Fibroblast of pulmonary artery (primary cell): ENCODE measurements around the gene GTF2H3.

ENCODE experiments used
- DNase-seq: peaks from one replicate; pipeline ENCODE4 v3.0.0-alpha.2; 2010; ENCODE audit warnings: low read depth
- H3K4me3 ChIP-seq: replicated peaks from 2 replicates; pipeline ENCODE4 v1.5.1; 2011; ENCODE audit warnings: low read depth, mild to moderate bottlenecking, control low read depth, low read length, moderate library complexity
- TF ChIP-seq, protein P1 (sequence below): IDR thresholded peaks from 2 replicates; pipeline ENCODE4 v1.5.1; 2011; ENCODE audit warnings: mild to moderate bottlenecking, control low read depth, low read length, inconsistent platforms; ENCODE audit errors: missing control alignments

GTF2H3 gene

DNA sequence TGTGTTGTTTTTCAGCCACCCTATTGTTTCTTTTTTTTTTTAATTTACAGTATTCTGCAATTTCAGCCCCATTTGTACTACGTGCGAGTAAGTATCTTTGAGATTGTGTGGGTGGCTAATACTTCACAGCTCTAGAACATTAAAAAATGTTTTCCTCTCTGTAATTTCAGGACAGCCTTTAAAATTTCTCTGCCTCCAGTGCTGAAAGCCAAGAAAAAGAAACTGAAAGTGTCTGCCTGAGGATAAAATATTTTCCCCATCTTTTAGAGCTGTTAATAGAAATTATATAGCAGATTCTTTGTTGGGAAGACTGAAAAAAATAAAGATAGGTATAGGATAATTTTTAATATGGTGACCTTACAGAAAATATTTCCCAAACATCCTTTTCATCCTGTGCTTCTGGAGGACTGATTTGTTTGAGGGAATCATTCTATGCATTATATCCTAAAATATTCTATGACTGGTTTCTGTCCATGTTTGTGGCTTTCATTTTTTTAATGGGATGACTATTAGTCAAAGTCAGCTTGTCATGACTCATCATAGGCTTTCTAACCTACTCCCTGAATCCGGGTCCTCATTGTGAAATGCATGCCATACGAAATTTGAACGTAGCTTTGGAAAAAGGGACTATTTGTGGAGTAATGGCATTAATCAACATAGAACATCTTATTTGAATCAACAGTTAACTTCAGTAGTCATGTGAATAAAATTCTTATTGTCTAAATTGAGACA is 26.5 kb downstream of the GTF2H3 start:
- DNase-seq: peak; percentile 90
- H3K4me3 ChIP-seq: no peak overlapping the region
- TF ChIP-seq, protein P1, sequence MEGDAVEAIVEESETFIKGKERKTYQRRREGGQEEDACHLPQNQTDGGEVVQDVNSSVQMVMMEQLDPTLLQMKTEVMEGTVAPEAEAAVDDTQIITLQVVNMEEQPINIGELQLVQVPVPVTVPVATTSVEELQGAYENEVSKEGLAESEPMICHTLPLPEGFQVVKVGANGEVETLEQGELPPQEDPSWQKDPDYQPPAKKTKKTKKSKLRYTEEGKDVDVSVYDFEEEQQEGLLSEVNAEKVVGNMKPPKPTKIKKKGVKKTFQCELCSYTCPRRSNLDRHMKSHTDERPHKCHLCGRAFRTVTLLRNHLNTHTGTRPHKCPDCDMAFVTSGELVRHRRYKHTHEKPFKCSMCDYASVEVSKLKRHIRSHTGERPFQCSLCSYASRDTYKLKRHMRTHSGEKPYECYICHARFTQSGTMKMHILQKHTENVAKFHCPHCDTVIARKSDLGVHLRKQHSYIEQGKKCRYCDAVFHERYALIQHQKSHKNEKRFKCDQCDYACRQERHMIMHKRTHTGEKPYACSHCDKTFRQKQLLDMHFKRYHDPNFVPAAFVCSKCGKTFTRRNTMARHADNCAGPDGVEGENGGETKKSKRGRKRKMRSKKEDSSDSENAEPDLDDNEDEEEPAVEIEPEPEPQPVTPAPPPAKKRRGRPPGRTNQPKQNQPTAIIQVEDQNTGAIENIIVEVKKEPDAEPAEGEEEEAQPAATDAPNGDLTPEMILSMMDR: no peak

DNA sequence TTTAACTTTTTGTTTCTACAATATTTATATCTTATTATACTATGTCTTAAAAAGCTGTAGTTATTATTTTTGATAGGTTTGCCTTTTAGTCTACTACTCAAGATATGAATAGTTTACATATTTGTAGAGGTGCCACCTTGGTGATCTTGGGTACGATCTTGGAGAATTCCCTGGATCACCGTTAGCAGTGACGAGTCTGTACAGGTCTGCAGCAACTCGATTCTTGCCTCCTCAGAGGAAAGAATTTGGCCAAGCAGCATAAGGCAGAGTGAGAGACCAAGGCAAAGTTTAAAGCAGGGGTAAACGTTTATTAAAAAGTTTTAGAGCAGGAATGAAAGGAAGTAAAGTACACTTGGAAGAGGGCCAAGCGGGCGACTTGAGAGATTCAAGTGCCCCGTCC is 34.1 kb downstream of the GTF2H3 start:
- no peak for DNase-seq
- TF ChIP-seq, protein P1: no peak
- H3K4me3 ChIP-seq: no peak overlapping the region

DNA sequence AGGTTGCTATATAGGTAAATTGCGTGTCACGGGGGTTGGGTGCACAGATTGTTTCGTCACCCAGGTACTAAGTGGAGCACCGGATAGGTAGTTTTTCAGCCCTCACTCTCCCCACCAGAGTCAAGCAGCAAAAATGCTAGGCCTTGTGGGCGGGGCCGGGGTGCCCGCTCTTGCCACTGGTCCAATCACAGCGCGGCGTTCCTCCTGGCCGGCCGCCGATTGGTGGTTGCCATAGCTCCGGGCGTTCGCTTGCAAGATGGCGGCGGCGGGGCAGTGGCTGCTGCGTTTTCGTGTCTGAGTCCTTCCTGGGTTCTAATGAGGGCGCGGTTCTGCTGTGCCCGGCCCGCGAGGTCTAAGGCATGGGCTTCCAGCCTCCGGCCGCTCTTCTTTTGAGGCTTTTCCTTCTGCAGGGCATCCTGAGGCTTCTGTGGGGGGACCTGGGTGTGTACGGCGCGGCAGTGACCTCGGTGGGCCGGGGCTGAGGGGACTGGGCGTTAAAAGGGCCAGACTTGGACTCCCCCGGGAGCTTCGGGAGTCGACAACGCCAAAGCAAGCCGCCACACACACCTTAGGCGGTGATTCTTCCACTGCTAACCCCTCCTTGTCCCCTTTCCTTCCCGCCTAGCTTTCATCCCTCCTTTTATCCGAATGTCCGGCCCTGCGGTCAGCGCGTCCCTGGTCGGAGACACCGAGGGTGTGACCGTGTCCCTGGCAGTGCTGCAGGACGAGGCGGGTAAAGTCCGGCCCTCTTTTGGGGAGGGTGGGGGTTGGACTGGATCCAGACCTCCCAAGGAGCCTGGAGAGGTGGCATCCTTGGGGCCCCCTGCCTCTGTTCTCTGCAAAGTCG is 37.5 kb downstream of the GTF2H3 start, which contains the start of gene TCTN2:
Gene TCTN2 (plus strand): TSS at position 232 of the 847 bp plus-strand sequence. CDS start 128 bp downstream, at position 360.
- DNase-seq: peak; percentile 90
- peak within 1 kb of the TSS; percentile 66 for H3K4me3 ChIP-seq
- TF ChIP-seq, protein P1: no peak

DNA sequence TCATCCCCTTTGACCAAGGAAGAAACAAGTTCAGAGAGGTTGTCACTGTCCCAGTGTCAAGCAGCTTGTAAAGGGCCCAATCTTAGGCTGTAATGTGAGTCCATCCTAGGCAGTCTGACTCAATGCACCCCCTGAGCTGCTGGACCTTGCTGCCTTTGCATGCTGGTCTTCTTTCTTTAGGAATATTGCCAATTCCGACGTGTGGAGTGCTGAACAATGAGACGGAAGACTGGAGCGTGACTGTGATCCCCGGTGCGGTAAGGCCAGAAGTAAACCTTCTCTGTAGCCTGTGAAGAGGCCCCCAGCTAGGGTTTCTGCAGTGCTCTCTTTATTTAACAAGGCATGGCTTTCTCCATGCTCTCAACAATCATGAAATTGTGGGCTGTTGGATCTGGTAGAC is 38.2 kb downstream of the GTF2H3 start:
- H3K4me3 ChIP-seq: peak overlapping the region; percentile 66
- TF ChIP-seq, protein P1: no peak
- DNase-seq: no peak

DNA sequence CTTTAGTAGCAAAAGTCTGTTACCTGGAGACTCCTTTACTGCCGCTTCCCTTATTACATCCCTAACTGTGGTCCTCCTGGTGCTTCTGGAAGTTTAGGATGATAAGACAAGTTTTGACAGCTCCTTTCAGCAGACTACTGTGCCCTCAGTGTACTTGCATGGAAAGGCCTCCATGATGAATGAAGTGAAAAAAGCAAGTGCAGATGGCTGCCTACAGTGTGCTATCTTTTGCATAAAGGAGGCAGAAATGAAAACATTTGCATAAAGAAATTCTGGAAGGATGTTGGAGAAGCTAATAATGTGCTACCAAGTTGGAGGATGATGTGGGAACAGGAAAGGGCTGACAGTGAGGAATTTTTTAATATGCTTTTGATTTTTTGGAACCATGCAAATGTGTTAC is 41.8 kb downstream of the GTF2H3 start:
- TF ChIP-seq, protein P1: no peak
- no peak for DNase-seq
- no peak overlapping the region for H3K4me3 ChIP-seq

DNA sequence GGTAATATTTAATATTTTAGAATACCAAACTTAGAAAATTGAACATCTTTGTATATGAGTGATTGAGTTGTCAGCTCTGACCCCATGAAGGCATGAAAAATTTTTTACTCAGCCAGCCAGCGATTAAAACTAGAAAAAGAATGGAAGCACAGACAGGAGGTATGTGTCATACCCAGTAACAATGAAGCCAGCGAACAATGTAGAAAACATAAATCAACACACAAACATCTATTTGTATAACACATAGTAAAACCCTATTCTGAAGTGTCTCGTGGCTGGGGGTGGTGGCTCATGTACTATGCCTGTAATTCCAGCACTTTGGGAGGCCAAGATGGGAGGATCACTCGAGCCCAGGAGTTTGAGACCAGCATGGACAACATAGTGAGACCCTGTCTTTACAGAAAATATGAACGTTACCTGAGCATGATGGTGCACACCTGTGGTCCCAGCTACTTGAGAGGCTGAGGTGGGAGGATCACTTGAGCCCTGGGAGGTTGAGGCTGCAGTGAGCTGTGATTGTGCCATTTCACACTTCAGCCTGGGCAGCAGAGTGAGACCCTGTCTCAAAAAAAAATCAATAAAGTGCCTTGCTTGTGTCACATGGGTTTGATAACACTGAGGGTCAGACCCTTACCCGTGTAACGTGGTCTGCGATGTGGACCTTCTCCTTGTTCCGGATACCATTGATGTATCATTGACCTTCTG is 43.1 kb downstream of the GTF2H3 start:
- no peak overlapping the region for H3K4me3 ChIP-seq
- no peak for DNase-seq
- TF ChIP-seq, protein P1: no peak
